ENCODE measurements around the gene PP2D1.
"Not testable (repeated sequence)": the region's sequence is repeated elsewhere in the genome, so short reads cannot be mapped to it uniquely, and the experiment has no call there.

Gene PP2D1

DNA sequence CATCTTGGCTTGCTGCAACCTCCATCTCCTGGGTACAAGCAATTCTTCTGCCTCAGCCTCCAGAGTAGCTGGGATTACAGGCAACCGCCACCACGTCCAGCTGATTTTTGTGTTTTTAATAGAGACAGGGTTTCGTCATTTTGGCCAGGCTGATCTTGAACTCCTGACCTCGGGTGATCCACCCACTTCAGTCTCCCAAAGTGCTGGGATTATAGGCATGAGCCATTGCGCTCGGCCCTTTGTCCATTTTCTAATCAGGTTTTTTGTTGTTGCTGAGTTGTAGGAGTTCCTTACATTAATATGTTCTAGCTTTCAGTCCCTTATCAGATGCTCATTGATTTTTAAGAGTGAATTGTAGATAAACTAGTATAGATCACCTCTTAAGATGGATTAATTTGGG is 44.9 kb downstream of the PP2D1 start:
- no peak for DNase-seq

DNA sequence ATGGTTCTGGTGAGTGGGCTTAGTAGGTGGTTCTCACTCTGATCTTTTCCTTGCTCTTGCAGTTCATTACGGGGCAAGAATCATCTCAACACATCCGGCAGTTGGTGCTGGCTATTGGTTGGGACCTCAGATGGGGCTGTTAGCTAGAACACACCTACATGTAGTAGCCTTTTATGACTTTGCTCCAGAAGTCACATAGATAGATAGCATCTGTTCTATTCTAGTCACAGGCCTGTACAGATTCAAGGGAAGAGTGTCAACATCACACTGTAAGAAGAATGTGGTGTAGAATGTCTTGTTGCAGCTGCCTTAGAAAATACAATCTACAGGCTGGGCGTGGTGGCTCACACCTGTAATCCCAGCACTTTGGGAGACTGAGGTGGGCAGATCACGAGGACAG is 50.1 kb downstream of the PP2D1 start:
- no peak for DNase-seq

DNA sequence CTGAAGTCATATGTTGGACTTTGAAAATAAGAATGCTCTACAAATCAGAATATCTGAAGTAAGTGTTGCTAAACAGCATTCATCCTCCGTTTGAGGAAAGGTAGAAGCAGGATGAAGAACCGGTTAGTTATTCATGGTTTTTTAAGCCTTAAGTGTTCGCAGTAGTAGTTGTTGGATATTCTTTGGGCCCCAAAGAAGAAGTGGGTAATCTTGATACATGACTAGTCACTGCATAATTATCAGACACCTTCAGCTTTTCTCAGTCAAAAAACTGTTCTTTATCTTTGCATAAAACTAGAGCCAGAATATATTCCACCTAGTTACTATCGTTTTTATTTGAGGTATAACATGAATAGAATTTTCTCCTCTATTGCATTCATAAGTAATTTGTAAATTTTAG is 51.4 kb downstream of the PP2D1 start:
- no peak for DNase-seq

DNA sequence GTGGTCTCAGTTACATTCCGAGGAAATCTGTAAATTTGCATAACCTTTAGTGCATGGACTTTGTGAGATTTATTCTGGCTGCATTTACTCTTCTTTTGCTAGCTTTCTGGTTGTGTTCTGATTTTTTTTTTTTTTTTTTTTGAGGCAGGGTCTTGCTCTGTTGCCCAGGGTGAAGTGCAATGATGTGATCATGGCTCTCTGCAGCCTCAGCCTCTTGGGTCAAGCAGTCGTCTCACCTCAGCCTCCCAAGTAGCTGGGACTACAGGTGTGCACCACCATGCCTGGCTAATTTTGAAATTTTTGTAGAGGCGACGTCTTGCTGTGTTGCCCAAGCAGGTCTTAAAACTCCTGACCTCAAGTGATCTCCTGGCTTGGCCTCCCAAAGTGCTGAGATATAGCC is 52.6 kb downstream of the PP2D1 start:
- no peak for DNase-seq

DNA sequence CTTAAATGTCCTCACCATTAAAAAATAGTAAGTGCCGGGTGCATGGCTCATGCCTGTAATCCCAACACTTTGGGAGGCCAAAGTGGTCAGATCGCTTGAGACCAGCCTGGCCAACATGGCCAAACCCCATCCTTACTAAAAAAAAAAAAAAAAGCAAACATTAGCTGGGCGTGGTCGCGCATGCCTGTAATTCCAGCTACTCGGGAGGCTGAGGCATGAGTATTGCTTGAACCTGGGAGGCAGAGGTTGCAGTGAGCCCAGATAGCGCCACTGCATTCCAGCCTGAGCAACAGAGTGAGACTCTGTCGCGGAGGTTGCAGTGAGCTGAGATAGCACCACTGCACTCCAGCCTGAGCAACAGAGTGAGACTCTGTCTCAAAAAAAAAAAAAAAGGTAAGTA is 54.7 kb downstream of the PP2D1 start:
- DNase-seq = not testable (repeated sequence)

DNA sequence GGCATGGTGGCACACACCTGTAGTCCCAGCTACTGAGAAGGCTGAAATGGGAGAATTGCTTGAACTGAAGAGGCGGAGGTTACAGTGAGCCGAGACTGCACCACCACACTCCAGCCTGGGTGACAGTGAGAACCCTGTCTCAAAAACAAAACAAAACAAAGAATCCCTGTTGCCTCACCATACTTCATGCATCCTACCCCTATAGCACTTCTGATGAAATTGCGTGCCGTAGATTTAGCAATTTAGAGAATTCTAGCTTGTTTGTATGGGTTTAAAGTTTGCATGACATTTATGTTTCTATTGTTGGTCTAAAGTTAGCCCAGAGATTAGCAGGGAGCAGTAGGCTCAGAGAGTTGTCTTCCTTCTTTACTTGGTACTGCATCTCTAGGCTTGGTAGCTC is 57.4 kb downstream of the PP2D1 start:
- no peak for DNase-seq

DNA sequence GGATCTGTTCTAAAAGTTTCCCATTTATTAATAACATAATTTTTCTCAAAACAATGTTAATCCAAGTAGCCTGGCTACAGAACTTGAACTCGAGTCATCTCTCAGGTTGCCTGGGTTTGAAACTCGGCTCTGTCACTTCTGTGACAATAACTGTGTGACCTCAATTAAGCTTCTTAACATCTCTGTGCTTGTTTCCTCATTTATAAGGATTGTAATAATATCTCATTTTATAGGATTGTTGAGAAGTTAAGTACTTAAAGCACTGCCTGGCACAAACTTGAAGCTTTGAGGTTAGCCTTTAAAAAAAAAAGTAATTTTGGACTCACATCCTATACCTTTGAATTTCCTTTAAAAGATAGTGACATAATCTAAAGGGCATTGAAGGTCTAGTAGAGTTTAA is 61.7 kb downstream of the PP2D1 start:
- DNase-seq = no peak

DNA sequence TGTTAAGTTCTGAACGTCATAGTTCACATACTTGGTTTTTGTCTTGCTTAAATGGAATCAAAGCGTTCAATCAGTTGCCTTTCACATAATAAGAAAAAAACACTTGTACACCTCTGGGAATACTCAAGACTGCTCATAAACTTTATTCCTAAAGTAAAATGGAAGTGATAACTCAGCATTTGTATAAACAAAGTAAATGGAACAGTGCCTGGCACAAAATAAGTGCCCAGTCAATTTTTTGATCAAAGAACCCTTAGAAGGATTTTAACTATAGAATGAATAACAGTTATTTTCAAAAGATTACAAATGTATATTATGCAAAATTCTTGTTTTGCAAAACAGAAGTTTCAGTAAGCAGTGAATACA is 63.9 kb downstream of the PP2D1 start:
- DNase-seq = no peak

DNA sequence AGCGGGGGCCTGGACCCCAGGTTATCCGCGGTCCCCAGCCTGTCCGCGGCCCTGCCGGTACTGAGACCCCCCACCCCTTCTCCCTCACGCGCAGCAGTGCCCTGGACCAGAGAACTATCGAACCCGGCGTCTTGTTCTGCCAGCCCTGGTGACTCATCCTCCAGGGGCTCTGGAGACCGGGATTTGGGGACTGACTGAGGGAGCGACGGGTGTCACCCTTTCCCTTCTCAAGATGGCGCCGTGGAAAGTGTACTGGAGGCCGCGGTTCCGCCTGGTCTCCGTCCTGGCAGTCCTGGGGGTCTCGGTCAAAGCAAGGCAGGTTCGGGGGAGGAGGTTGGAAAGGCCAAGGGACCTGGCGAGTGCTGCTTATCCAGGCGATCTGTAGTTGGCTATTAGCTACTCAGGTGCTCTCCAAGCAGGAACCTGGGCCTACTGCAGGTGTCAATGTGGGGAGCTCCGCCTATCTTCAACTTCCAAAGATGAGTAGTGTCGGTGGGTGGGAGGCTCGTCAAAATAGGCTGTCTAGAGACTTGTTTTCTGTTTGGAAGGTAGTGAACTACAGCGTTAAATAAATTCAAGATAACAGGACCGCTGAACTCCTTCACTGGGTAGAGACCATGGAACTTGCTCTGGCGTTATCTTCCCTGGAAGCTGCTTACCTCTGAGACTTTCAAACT is 64.4 kb downstream of the PP2D1 start:
- DNase-seq = peak; percentile 41

DNA sequence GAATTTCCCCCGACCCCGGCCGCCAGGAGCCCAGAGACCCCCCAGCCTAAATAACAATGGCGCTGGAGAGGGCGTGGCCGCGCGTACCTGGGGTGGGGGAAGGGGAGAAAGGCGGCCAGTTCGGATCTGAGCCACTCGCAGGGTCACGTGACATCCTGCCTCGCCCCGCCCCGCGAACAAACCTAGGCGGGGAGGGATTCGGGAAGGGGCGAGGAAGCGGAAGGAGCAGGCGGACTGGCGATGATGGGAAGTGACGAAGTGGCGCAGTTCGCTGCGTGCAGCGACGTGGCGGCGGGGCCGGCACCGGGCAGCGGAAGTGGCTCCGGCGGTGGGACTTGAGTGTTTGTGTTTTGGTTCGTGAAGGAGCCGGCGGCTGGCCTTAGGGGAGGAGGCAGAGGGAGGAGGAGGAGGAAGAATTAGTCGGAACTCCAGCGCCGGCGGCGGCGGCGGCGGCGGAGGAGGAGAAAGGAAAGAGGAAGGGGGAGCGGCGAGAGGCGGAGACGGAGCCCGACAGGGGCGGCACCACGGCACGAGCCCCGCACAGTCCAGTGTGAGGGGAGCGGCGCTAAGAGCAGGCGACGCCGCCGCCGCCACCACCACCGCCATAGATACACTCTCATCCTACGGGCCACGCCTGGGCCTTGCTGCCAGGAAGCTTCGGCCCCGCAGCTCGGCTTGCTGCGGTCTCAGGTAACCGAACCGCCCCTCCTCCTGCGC is 65.1 kb downstream of the PP2D1 start, which contains the start of gene RAB5A:
TSS of gene RAB5A (plus strand) at position 266 of the 717 bp plus-strand sequence. CDS start 3,802 bp downstream, outside the sequence.
- DNase-seq = peak; percentile 93

DNA sequence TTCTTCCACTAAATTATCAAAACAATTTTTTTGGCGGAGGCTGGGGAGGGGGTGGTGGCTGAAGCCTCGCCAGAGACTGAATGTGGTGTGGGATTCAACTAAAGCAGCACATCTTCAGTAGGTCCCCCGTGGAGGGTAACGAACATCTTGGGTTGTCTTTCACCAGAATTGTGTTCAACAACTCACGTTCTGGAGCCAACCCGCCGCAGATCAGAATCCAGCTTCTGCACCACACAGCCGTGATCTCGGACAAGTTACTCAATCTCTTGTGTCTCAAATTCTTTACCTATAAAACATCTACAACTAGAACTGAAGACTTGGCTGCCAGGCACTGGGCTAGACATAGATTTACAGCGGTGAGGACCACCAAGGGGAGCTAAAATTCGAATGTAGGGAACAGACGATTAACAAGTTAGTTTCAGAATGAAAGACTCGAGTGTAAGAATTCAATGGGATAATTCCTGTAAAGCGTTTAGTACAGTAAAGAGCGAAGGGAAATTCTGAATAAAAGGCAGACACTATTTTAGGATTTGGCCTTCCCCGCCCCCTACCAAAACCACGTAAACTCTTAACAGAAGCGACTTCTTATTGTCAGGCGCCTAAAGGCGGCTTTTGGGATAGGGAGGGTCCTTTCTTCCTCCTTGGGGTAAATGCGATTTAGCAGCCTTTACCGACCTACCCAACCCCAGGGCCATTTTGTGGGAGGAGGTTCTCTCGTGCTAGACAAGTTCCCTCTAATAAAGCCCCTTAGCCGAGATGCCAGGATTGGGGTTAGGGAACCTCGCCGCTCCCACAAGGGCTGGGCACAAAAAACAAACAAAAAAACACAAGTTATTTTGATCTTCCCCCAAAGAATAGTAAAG is 65.9 kb downstream of the PP2D1 start:
- DNase-seq = no peak

DNA sequence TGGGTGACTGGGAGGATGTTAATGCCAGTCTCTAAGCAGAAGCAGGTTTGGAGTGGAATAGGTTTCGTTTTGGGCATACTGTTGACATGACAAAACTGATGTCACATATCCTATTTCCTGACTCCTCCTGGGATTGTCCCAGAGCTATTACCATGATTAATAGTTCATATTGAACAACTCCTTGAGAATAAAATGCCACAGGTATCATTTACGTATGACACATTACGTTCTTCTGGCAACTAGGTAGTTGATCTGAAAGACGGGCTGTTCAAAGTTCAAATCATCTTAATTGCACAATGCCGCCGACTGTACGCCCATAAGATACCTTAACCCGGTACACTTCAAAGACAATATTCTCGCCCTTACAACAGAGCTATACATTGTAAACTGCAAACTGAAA is 66.5 kb downstream of the PP2D1 start:
- DNase-seq = no peak

DNA sequence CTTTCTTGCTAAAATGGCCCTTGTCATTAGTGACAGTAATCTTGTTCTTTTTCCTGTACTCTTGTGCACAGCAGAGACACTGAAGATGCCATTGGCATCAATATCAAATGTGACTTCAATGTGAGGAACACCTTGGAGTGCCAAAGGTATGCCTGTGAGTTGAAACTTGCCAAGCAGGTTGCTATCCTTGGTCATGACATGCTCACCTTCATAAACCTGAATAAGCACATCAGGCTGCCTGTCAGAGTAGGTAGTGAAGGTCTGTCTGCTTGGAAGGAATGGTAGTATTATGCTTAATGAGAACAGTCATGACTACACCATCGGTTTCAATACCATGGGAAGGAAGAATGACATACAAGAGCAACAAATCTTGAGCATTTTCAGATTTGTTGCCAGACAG is 71.4 kb downstream of the PP2D1 start:
- DNase-seq = no peak

DNA sequence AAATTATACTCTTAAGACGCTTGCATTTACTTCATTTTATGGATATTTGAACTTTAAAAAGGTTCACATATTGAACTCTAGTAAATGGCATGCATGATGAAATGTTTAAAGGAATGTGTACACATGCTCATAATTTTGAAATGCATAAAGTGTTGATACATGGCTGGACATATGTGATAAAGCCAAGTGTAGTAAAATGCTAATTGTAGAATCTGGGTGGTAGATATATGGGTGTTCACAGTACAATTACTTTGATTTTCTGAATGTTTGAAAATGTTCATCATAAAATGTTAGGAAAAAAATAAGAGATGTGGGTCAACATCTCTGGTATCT is 73.8 kb downstream of the PP2D1 start:
- no peak for DNase-seq

DNA sequence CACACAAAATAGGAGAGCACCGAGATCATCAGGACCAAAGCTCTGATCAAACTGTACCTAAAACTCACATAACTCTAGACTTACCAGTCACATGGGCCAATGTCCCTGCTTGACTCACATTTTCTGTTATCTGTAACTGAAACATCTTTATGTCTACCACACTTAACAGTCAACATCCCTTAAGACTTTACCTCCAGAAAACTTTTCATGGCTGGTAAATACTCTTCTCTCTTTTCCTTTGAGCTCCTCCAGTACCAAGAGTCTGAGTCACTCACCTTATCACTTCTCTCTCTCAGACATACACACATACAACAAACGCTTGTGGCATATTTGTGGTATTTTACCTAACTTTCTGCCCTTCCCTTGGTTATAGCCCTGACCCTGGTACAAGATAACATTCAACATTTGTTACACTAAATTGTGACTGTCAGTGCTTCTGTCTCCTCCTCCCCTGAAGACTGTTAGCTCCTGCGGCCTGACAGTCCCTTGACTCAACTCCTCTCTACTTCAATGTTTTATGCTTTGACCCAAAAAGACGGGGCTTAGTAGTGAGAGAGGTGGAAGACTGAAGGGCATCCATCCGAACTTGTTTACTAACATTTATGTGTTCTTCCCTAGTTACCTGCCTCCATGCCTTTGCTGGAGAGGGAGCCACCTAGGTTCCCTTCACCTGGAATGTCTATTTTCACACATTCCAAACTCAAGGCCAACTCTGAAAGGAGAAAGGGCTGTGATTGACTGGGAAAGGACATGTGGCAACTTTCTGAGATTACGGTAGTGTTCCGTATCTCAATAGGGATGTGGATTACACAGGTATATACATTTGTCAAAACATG is 74.4 kb downstream of the PP2D1 start:
- DNase-seq = no peak

All from effector CD4-positive, alpha-beta T cell (primary cell).